Mucosa of stomach (tissue), 1 donor: ENCODE measurements around the gene AIG1.
A peak's percentile ranks its signal among the peaks of the same experiment; 100 is the strongest.
"Not testable (repeated sequence)": the region's sequence is repeated elsewhere in the genome, so short reads cannot be mapped to it uniquely, and the experiment has no call there.

Experiments used
- H3K27me3 ChIP-seq: one replicate; pipeline ENCODE4 v1.7.0; 2013; ENCODE audit warnings: mild to moderate bottlenecking, low read length; ENCODE audit not compliant: control insufficient read depth, insufficient read depth
- H3K36me3 ChIP-seq: one replicate; pipeline ENCODE4 v1.7.0; 2013; ENCODE audit warnings: low read length; ENCODE audit not compliant: control insufficient read depth, insufficient read depth
- H3K4me1 ChIP-seq: one replicate; pipeline ENCODE4 v1.7.0; 2013; ENCODE audit warnings: mild to moderate bottlenecking, low read length; ENCODE audit not compliant: control insufficient read depth, insufficient read depth
- H3K4me3 ChIP-seq: one replicate; pipeline ENCODE4 v1.7.0; 2013; ENCODE audit warnings: low read length
- H3K9ac ChIP-seq: one replicate; pipeline ENCODE4 v1.7.0; 2013; ENCODE audit warnings: mild to moderate bottlenecking, low read length, moderate library complexity
- H3K9me3 ChIP-seq: one replicate; pipeline ENCODE4 v1.7.0; 2013; ENCODE audit warnings: mild to moderate bottlenecking, low read length, moderate library complexity; ENCODE audit not compliant: control insufficient read depth
- donor health status: Pancreatic carcinoma.

AIG1 gene

DNA sequence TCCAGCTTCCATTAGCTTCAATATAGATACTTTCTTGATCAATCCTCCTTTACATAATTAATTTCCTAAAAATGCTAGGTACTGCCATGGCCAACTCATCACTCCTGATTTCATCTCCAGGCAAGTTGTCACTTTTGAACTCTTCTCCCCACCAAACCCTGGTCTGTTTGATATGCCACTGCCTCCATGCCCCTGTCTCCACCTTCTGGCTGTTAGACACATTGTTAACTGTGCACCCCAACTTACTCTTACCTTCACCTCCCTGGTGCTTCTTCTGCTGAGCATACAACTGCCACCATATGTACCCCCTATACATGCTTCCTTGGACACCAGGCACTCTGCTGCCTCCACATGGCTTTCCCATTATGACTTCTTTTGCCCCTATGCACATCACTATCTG lies 21.9 kb upstream of the AIG1 start:
- no peaks in the 10 kb centered on the region for H3K9me3 ChIP-seq
- H3K27me3 ChIP-seq: peaks cover 3% of the 10 kb centered on the region
- no peak overlapping the region for H3K9ac ChIP-seq
- no peak overlapping the region for H3K4me3 ChIP-seq
- no peaks in the 10 kb centered on the region for H3K36me3 ChIP-seq
- H3K4me1 ChIP-seq: peaks cover 9% of the 10 kb centered on the region

GRCh38 chr6:143039548-143039947 lies 21.1 kb upstream of the AIG1 start:
- H3K9me3 ChIP-seq: no peaks in the 10 kb centered on the region
- H3K27me3 ChIP-seq: peaks cover 3% of the 10 kb centered on the region
- no peak overlapping the region for H3K9ac ChIP-seq
- H3K36me3 ChIP-seq: no peaks in the 10 kb centered on the region
- no peak overlapping the region for H3K4me3 ChIP-seq
- H3K4me1 ChIP-seq: peaks cover 8% of the 10 kb centered on the region

DNA sequence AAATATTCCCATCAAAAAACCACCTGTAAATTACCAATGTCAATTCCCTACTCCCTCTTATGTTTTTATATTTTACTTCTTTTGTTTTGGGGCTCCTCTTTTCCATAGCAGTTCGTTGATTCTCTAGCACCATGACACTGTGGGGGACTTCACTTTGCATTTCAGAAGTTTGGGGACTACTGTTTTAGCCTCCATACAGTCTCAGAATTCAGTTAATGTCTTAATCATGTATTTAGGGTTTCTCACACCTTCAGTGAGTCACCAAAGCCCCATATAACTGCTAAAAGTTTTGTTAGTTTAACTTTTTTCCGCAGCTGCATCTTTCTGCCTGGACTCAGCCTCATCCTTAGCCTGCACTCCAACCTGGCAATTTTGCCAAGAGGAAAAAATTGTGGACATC lies 20.7 kb upstream of the AIG1 start:
- H3K4me1 ChIP-seq: peaks cover 3% of the 10 kb centered on the region
- no peaks in the 10 kb centered on the region for H3K36me3 ChIP-seq
- no peak overlapping the region for H3K9ac ChIP-seq
- H3K9me3 ChIP-seq: no peaks in the 10 kb centered on the region
- peaks cover 3% of the 10 kb centered on the region for H3K27me3 ChIP-seq
- H3K4me3 ChIP-seq: no peak overlapping the region

- H3K36me3 ChIP-seq, H3K9me3 ChIP-seq, H3K27me3 ChIP-seq, H3K4me3 ChIP-seq, H3K9ac ChIP-seq, H3K4me1 ChIP-seq: not testable (repeated sequence)
Observed at GRCh38 chr6:143044345-143044744, 16.3 kb upstream of the AIG1 start.

DNA sequence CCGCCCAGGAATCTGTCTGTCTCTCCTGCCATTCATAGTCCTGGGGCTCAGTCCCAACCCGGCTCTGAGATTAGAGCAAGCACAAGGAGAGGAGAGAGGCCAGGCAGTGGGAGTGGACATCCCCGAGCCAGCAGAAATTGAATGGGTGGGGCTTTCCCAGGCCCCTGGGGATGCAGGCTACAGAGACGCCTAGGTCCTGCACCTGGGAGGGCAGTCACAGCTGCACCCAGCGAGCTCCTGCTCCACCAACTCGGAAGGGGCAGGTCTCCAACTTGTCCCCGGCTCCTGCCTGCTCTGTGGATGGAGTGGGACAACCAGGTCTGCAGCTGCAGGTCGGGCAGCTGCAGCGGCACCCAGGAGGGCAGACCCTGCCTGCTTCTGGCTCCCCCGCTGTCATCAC lies 11.1 kb upstream of the AIG1 start:
- no peaks in the 10 kb centered on the region for H3K36me3 ChIP-seq
- H3K27me3 ChIP-seq: no peaks in the 10 kb centered on the region
- no peak overlapping the region for H3K9ac ChIP-seq
- H3K4me1 ChIP-seq: no peaks in the 10 kb centered on the region
- no peaks in the 10 kb centered on the region for H3K9me3 ChIP-seq
- H3K4me3 ChIP-seq: no peak overlapping the region

DNA sequence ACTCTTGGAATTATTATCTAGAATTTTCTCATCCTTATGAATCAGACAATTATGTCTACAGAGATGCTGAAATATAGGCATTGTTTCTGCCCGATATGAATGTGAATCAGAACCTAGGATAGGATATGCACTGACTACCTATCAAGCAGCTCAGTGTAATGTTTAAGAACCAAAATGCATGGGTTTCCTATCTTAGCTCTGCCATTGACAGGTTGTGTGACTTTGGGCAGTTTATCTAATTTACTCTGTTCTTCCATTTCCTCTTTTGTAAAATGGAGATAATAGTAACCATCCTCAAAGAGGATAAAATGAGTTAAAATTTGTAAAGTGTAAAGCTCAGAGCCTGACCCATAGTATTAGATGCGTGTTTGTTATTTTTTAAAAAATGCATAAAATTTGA lies 10.2 kb upstream of the AIG1 start:
- Histone ChIP-seq H3K27me3 (no peaks in the 10 kb centered on the region), H3K4me3 (no peak overlapping the region), H3K36me3 (no peaks in the 10 kb centered on the region), H3K9me3 (no peaks in the 10 kb centered on the region), H3K9ac (no peak overlapping the region), H3K4me1 (no peaks in the 10 kb centered on the region)

GRCh38 chr6:143052282-143052681 lies 8.4 kb upstream of the AIG1 start:
- Histone ChIP-seq H3K4me3 (no peak overlapping the region), H3K9me3 (no peaks in the 10 kb centered on the region), H3K36me3 (no peaks in the 10 kb centered on the region), H3K27me3 (no peaks in the 10 kb centered on the region), H3K9ac (no peak overlapping the region), H3K4me1 (no peaks in the 10 kb centered on the region)

DNA sequence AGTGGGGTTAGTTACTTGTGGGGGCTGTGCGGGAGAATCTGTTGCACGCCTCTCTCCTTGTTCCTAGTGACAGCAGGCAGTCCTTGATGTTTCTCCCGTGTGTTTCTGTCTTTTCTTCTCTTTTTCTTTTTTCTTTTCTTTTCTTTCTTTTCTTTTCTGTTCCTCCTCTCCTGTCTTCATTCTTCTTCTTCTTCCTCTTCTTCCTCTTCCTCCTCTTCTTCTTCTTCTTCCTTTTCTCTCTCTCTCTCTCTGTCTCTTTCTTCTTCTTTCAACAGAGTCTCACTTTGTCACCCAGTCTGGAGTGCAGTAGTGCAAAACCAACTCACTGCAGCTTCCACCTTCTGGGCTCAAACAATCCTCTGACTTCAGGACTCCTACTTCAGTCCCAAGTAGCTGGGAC lies 6.8 kb upstream of the AIG1 start:
- H3K9ac ChIP-seq: no peak overlapping the region
- no peaks in the 10 kb centered on the region for H3K9me3 ChIP-seq
- H3K36me3 ChIP-seq: no peaks in the 10 kb centered on the region

GRCh38 chr6:143054329-143054728 lies 6.4 kb upstream of the AIG1 start:
- Histone ChIP-seq H3K27me3 (no peaks in the 10 kb centered on the region), H3K4me1 (no peaks in the 10 kb centered on the region), H3K9me3 (no peaks in the 10 kb centered on the region)

More for the DNA sequence above, 6.8 kb upstream of the AIG1 start:
- no peaks in the 10 kb centered on the region for H3K4me1 ChIP-seq
- no peak overlapping the region for H3K4me3 ChIP-seq
- H3K27me3 ChIP-seq: no peaks in the 10 kb centered on the region

DNA sequence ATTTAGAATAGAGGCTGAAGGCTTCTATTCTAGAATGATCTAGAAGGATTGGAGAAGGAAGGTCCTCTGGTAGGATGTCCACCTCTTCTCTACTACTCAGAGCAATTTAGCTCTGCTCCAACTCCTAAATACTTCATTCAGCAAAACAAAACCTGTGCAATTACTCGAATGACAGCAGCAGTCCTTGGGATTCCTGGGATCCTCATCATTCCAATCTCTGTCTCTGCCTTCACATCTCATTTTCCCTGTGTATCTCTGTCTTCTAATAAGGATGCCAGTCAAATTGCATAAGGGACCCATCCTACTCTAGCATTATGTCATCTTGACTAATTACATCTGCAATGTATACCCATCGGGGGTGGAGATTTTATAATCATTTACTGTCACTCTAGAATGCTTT lies 5.5 kb upstream of the AIG1 start:
- peaks cover 5% of the 10 kb centered on the region for H3K4me1 ChIP-seq
- H3K4me3 ChIP-seq: no peak overlapping the region
- no peaks in the 10 kb centered on the region for H3K9me3 ChIP-seq
- no peaks in the 10 kb centered on the region for H3K36me3 ChIP-seq
- H3K9ac ChIP-seq: no peak overlapping the region
- H3K27me3 ChIP-seq: no peaks in the 10 kb centered on the region

More at GRCh38 chr6:143054329-143054728, 6.4 kb upstream of the AIG1 start:
- H3K36me3 ChIP-seq: no peaks in the 10 kb centered on the region
- no peak overlapping the region for H3K9ac ChIP-seq
- no peak overlapping the region for H3K4me3 ChIP-seq

- no peaks in the 10 kb centered on the region for H3K27me3 ChIP-seq
- H3K9me3 ChIP-seq: no peaks in the 10 kb centered on the region
- no peaks in the 10 kb centered on the region for H3K36me3 ChIP-seq
- no peak overlapping the region for H3K9ac ChIP-seq
- peaks cover 5% of the 10 kb centered on the region for H3K4me1 ChIP-seq
- H3K4me3 ChIP-seq: no peak overlapping the region
Observed at GRCh38 chr6:143055891-143056290, 4.8 kb upstream of the AIG1 start.

- Histone ChIP-seq H3K4me3 (no peak overlapping the region), H3K9ac (no peak overlapping the region), H3K4me1 (peaks cover 13% of the 10 kb centered on the region), H3K9me3 (no peaks in the 10 kb centered on the region), H3K36me3 (no peaks in the 10 kb centered on the region), H3K27me3 (no peaks in the 10 kb centered on the region)
Observed at GRCh38 chr6:143058987-143059386, 1.7 kb upstream of the AIG1 start.

- Histone ChIP-seq H3K4me1 (peaks cover 13% of the 10 kb centered on the region), H3K9ac (peak overlapping the region; percentile 89), H3K4me3 (peak overlapping the region; percentile 68), H3K27me3 (no peaks in the 10 kb centered on the region), H3K36me3 (no peaks in the 10 kb centered on the region), H3K9me3 (no peaks in the 10 kb centered on the region)
Observed at GRCh38 chr6:143059663-143060353, 881 bp upstream of the AIG1 start.
